HG03469 (cell line): ENCODE data around the gene TSEN2.
"Not testable (repeated sequence)": the region's sequence is repeated elsewhere in the genome, so short reads cannot be mapped to it uniquely, and the experiment has no call there.

ENCODE experiments used
- ATAC-seq: cut with Tn5 transposase; IDR thresholded peaks from one replicate; pipeline ENCODE4 v1.9.1; 2021; ENCODE audit warnings: mild to moderate bottlenecking, moderate library complexity, moderate number of reproducible peaks; ENCODE audit not compliant: unreplicated experiment

The TSEN2 gene

GRCh38 chr3:12471241-12471640 is 13.0 kb upstream of the TSEN2 start:
- ATAC-seq, result no peak

GRCh38 chr3:12472000-12472610 is 12.2 kb upstream of the TSEN2 start:
- ATAC-seq, result no peak

GRCh38 chr3:12472796-12473195 is 11.5 kb upstream of the TSEN2 start:
- ATAC-seq, result no peak

- ATAC-seq, result no peak
Observed at GRCh38 chr3:12473511-12473910, 10.8 kb upstream of the TSEN2 start.

- no peak for ATAC-seq
Observed at GRCh38 chr3:12476238-12476897, 7.9 kb upstream of the TSEN2 start.

- no peak for ATAC-seq
Observed at GRCh38 chr3:12477256-12477655, 7.0 kb upstream of the TSEN2 start.

GRCh38 chr3:12478326-12478725 is 6.0 kb upstream of the TSEN2 start:
- no peak for ATAC-seq

GRCh38 chr3:12479198-12479597 is 5.1 kb upstream of the TSEN2 start:
- not testable (repeated sequence) for ATAC-seq

GRCh38 chr3:12479919-12480427 is 4.3 kb upstream of the TSEN2 start:
- ATAC-seq, result no peak

GRCh38 chr3:12483410-12483809 is 870 bp upstream of the TSEN2 start:
- no peak for ATAC-seq

- ATAC-seq, result no peak
Observed at GRCh38 chr3:12483872-12484197, 445 bp upstream of the TSEN2 start.

GRCh38 chr3:12484983-12485327 is 675 bp downstream of the TSEN2 start:
- no peak for ATAC-seq

- no peak for ATAC-seq
Observed at GRCh38 chr3:12486001-12486400, 1.7 kb downstream of the TSEN2 start.

- ATAC-seq, result no peak
Observed at GRCh38 chr3:12486916-12487315, 2.6 kb downstream of the TSEN2 start.

GRCh38 chr3:12487336-12487735 is 3.1 kb downstream of the TSEN2 start:
- ATAC-seq, result no peak

GRCh38 chr3:12487786-12488185 is 3.5 kb downstream of the TSEN2 start:
- no peak for ATAC-seq

- no peak for ATAC-seq
Observed at GRCh38 chr3:12489368-12489767, 5.1 kb downstream of the TSEN2 start.

GRCh38 chr3:12489832-12490231 is 5.6 kb downstream of the TSEN2 start:
- ATAC-seq, result no peak

- no peak for ATAC-seq
Observed at GRCh38 chr3:12490547-12490946, 6.3 kb downstream of the TSEN2 start.

GRCh38 chr3:12495749-12496452 is 11.6 kb downstream of the TSEN2 start:
- no peak for ATAC-seq

- ATAC-seq, result no peak
Observed at GRCh38 chr3:12496453-12496761, 12.1 kb downstream of the TSEN2 start.

- ATAC-seq, result no peak
Observed at GRCh38 chr3:12499474-12499873, 15.2 kb downstream of the TSEN2 start.
